CD4-positive, alpha-beta T cell treated with Interleukin-21 for 1 hour (primary cell): Measurements from ENCODE around the gene SLC43A2.

Experiments used
- DNase-seq: peaks from one replicate; pipeline ENCODE4 v3.0.0-alpha.2; 2020

SLC43A2 gene

GRCh38 chr17:1533661-1534325 is 94.8 kb downstream of the SLC43A2 start:
- DNase-seq, result no peak

GRCh38 chr17:1532836-1533602 is 95.6 kb downstream of the SLC43A2 start:
- DNase-seq, result peak; percentile 54

- no peak for DNase-seq
Measured at GRCh38 chr17:1529863-1530262, 98.8 kb downstream of the SLC43A2 start.

- DNase-seq, result peak; percentile 62
Measured at GRCh38 chr17:1526876-1527275, 101.8 kb downstream of the SLC43A2 start.

- no peak for DNase-seq
Measured at GRCh38 chr17:1522626-1523025, 106.0 kb downstream of the SLC43A2 start.

GRCh38 chr17:1521086-1521640 is 107.5 kb downstream of the SLC43A2 start:
- DNase-seq, result no peak

GRCh38 chr17:1519678-1520077 is 109.0 kb downstream of the SLC43A2 start:
- no peak for DNase-seq
